Esophagus mucosa (tissue), 1 donor: ENCODE results near the gene BPNT1. TPM values are rescaled to one million over a fixed set of nuclear protein-coding genes. Genes with fewer than 3 reads are reported as not detected.
"Not testable (repeated sequence)": the region's sequence is repeated elsewhere in the genome, so short reads cannot be mapped to it uniquely, and the experiment has no call there.

Source experiments
- ATAC-seq: fragments of 200-7000 bp; cut with Tn5 transposase; one replicate; pipeline ENCODE4 v1.9.1; 2020
- total RNA-seq: library from RNA; stranded (reverse); gene quantifications from one replicate; pipeline ENCODE4 v1.2.4, GENCODE V29; 2023
- donor health status: DM: yes; HTN: yes; CAD: no.

BPNT1 gene
- total RNA-seq, result 20.1 TPM

GRCh38 chr1:220089650-220090556 lies at the start of gene BPNT1:
Gene BPNT1, minus strand, starts transcription at chr1:220089788. Its CDS starts 9,942 bp downstream, at chr1:220079846.
- ATAC-seq, result peak; percentile 92

DNA sequence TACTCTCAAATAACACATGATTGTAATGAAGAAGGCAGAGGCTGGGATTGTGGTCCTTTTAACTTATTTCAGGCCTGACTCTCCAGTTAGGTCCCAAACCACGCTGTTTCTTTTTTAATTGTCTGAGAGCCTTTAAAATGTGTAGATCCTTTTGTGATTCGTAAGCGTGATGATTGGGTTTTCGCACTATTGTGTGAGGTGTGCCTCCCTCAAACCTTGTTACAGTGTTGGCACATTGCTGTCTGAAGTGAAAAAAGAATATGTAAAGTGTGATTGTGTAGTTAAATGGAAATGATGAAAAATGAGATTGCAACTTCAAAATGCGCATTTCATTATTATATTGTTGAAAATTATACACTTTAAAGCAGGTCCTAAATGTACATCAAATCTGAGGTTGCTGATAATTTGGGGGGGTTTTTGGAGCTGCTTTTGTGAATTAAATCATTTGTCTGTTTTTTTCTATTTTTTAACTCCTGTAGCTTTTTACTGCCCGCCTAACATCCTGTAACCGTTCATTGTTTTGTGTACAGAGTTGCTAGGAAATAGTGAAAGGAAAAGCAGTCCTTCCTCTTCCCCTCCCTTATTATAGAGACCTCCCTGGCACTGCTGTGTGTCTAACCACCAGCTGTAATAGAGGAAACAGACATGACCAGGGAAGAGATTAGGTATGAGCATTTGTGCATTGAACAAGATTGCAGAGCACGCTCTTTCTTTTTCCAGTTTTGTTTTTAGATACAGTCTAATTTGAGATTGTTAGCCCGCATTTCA lies 47.6 kb upstream of the BPNT1 start:
- ATAC-seq, result peak; percentile 38

GRCh38 chr1:220135755-220136154 lies 46.2 kb upstream of the BPNT1 start:
- ATAC-seq, result no peak

DNA sequence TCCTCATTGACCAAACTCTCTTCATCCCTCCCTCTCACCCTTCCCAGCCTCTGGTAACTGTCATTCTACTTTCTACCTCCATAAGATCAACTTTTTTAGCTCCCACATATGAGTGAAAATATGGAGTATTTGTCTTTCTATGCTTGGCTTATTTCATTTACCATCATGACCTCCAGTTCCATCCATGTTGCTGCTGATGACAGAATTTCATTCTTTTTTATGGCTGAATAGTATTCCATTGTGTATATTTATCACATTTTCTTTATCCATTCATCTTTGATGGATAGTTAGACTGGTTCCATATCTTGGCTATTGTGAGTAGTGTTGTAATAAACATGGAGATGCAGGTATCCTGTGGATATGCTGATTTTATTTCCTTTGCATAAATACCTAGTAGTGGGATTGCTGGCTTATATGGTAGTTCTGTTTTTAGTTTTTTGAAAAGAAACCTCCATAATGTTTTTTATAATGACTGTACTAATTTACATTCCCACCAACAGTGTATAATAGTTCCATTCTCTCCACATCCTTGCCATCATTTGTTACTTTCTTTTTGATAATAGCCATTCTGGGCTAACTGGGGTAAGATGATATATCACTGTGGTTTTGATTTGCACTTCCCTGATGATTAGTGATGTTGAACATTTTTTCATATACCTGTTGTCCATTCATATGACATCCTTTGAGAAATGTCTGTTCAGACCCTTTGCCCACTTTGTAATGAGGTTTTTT lies 40.1 kb upstream of the BPNT1 start:
- ATAC-seq, result no peak

GRCh38 chr1:220127076-220127475 lies 37.5 kb upstream of the BPNT1 start:
- ATAC-seq, result no peak

DNA sequence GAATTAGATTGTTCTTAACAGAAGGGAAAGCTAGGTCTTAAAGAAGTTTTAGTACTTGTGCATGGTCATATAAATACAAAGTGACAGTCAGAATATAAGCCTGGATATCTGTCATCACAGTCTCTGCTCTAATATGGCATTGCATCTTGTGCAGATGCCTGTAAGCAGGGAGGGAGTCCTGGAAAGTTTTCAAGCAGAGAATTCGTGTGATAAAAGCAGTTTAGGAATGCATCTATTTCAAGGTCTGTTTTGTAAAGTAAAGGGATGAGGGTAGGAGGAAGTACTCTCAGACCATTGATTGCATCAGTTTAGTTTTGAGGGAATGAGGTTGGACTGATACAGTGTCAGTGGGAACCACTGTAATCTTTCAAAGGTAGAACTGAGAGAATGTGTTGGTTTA lies 35.0 kb upstream of the BPNT1 start:
- no peak for ATAC-seq

GRCh38 chr1:220123889-220124288 lies 34.3 kb upstream of the BPNT1 start:
- no peak for ATAC-seq

GRCh38 chr1:220123066-220123465 lies 33.5 kb upstream of the BPNT1 start:
- ATAC-seq, result no peak

DNA sequence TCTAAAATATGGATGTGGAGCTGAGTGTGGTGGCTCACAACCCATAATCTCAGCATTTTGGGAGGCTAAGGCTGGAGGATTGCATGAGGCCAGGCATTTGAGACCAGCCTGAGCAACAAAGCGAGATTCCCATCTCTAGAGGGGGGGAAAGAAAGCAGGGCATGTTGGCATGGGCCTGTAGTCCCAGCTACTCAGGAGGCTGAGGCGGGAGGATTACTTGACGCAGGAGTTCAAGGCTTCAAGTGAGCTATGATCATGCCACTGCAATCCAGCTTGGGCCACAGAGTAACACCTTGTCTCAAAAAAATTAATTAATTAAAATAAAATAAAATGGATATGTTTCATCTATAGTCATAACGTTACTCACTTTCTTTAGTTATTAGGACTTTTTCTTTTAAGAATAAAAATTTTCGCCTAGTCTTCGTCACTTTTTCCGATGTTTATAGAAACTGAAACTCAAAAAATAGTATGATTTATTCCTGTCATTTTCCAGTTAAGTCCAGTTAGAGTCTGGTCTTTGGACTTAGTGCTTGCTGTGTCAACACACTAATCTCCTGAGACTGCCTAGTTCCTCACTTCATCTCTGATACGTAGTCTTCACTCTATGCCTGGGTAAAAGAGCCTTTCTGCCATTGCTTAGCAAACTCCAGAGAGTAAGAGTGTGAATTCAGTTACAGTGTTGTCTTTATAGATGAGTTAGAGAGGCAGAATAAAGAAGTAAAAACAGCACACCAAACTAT lies 32.4 kb upstream of the BPNT1 start:
- ATAC-seq, result no peak

DNA sequence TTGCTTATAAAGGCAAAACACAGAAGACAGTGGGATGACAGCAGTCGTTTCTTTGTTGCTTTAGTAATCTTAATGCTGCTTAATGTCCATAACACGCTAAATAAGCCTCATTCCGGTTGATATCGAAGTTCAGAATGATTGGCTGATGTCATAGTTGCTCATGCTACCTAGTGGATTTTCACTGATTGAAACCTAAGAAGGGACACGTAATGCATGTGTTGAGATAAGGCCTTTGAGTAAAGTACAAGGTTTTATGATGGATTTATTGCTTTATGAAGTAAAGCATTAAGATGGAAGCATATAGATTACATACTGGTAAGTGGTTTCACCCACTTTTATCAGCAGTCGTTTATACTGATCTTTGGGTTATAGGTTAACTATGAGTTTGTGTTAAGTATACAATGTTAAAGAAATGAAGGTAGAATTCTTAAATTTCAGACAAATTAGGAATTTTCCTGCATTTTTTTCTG lies 29.5 kb upstream of the BPNT1 start:
- ATAC-seq, result no peak

GRCh38 chr1:220113136-220113695 lies 23.6 kb upstream of the BPNT1 start:
- ATAC-seq, result no peak

- not testable (repeated sequence) for ATAC-seq
Observed at GRCh38 chr1:220112600-220112999, 23.0 kb upstream of the BPNT1 start.

DNA sequence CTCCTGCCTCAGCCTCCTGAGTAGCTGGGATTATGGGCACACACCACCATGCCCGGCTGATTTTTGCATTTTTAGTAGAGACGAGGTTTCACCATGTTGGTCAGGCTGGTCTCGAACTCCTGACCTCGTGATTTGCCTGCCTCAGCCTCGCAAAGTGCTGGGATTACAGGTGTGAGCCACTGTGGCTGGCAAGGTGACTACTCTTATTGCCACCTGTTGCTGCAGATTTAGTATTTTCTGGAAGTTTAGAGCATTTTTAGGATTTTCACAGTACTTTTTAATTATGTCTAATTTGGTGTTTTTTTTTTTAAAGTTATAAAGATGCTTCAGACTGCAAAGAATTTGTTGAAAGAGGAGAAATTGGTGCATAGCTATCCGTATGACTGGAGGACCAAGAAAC lies 20.9 kb upstream of the BPNT1 start:
- ATAC-seq, result not testable (repeated sequence)

GRCh38 chr1:220099826-220100225 lies 10.2 kb upstream of the BPNT1 start:
- no peak for ATAC-seq

DNA sequence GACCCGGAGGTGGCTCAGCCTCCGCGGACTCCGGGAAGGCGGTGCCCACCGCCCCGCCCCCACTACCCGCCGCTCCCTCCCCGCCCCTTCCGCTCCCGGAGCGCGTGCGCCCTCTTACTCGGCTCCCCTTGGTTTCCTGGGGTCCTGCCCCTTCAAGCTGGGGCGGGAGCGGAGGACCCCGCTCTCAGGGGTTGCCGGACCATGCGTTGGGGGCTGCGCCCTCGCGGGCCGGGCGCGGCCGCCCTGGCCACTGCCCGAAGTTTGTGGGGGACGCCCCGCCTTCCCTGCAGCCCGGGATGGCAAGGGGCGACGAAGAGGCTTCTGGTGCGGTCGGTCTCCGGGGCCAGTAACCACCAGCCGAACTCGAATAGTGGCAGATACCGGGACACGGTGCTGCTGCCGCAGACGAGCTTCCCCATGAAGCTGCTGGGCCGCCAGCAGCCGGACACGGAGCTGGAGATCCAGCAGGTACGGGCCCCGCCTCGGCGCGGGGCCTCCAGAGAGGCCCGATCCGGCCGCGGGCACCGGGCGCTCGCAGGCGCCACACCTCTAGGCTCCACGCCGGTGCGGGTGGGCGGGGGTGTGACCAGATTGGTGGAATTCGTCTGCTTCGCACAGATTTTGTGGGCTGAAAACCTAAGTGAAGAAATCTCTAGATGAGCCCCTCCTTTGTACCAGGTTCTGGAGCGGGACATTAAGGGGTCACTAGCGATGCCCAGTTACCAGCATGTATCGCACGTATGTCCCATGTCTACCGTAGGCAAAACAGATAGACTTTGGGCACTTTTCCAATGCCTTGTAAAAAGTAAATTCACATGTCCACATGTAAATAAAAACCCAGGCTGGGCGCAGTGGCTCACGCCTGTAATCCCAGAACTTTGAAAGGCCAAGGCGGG lies 4.7 kb upstream of the BPNT1 start, which contains the start of gene IARS2:
IARS2 (plus strand) TSS at position 117 of the 896 bp plus-strand sequence; CDS start at position 202, 85 bp downstream.
- peak; percentile 95 for ATAC-seq

DNA sequence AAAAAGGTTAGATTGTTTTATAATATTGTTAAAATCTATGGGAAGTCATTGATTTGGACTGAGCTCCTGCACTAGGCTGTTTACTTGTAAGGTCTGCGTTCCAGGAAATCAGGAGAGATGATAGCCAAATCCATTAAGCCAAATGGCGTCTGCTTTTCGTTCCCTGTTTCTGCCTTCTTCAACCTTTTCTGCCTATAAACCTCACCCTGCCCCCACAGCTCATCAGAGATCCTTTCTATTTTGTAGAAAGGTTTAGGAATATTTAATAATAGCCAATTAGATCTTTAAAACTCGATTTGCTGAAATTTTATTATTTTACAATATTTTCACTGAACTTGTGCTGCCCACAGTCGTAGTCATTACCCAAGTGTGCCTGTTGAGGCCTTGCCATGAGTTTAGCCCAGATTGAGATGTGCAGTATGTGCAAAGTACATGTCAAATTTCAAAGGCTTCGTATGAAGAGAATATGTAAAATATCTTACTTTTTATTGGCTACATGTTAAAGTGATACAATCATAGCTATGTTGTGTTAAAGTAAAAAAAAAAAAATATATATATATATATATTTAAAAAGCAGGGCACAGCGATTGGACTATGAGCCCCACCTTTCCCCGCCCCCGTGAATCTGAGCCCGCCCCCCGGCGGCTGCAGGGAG lies 3.9 kb upstream of the BPNT1 start:
- peak; percentile 1 for ATAC-seq

DNA sequence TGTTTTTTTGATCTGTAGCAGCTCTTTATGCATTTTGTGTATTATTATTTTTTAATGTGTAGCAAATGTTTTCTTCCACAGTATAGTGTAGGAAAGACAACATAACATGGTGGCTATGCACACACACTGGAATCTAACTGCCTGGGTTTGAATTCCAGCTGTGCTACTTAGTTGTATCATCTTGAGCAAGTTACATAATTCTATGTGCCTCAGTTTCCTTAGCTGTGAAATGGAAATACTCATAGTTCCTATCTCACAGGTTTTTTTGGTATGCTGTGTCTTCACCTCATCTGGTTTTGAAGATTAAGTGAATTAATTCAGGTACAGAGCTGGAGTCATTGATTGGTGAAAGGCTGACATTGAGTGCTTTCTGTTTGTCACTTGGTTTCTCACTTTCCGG lies 3.1 kb upstream of the BPNT1 start:
- no peak for ATAC-seq

- not testable (repeated sequence) for ATAC-seq
Observed at GRCh38 chr1:220086261-220086686, 3.3 kb downstream of the BPNT1 start.

DNA sequence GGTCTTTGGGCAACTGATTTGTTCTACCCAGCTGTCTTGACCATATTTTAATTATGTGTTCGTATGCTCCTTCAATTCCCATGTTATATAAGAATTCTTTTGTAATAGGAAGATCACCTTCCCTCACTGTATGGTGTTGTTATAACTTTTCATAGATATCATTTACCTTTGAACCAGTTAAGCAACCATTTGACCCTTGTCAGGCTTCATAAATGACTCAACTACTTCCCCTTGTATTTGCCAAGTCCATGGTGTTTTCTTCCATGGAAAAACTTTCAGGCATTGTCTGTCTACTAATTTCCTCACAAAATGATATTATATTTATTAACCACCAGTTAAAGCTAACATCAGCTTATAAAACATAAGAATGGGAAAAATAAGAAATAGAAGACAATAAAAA lies 5.1 kb downstream of the BPNT1 start:
- no peak for ATAC-seq

- ATAC-seq, result no peak
Observed at GRCh38 chr1:220077887-220078286, 11.7 kb downstream of the BPNT1 start.
